GM12878 (cell line): Measurements from ENCODE around the gene MIR17HG. TPM values are rescaled to one million over a fixed set of nuclear protein-coding genes. Genes with fewer than 3 reads are reported as not detected.

ENCODE experiments used
- ATAC-seq: fragments of 200-7000 bp; cut with Tn5 transposase; 3 replicates; pipeline ENCODE4 v1.9.1; 2020; ENCODE audit warnings: mild to moderate bottlenecking, moderate library complexity
- BruUV-seq: library from RNA; stranded (reverse); fragments of 400-500 nt; replicated peaks from 2 replicates; lab custom pipeline; 2021; lab: Mats Ljungman, UMichigan
- CTCF ChIA-PET: fragments of 300-600 bp; sonication (Branson Sonifier 250); formaldehyde crosslinking; extraction: SDS; loops from one replicate; lab custom pipeline; 2021; ENCODE audit warnings: inconsistent platforms; lab: Yijun Ruan, JAX
- POLR2A ChIA-PET: fragments of 350-600 bp; formaldehyde crosslinking; extraction: SDS; loops from one replicate; lab custom pipeline; 2021; ENCODE audit warnings: inconsistent platforms; lab: Charles Lee
- RAD21 ChIA-PET: fragments of 300-600 bp; sonication (Branson Sonifier 250); formaldehyde crosslinking; loops from one replicate; lab custom pipeline; 2023; ENCODE audit warnings: antibody characterized with exemption; ENCODE audit not compliant: unreplicated experiment; lab: Charles Lee
- SMC1A ChIA-PET: fragments of 300-600 bp; sonication (Branson Sonifier 250); formaldehyde crosslinking; loops from one replicate; lab custom pipeline; 2023; ENCODE audit not compliant: unreplicated experiment, uncharacterized antibody; lab: Charles Lee
- DNase-seq: peaks from one replicate; pipeline ENCODE4 v3.0.0-alpha.2; 2011; ENCODE audit warnings: low read depth, low spot score
- FAIRE-seq: peaks from 3 replicates; lab custom pipeline; 2011; peaks lifted over from hg19 to GRCh38; lab: Jason Lieb, UNC
- H2AFZ ChIP-seq: 2 replicates; pipeline ENCODE4 v1.6.0; 2011; ENCODE audit warnings: low read depth, low read length, control low read depth; ENCODE audit not compliant: control insufficient read depth
- H3K27ac ChIP-seq: 2 replicates; pipeline ENCODE4 v1.5.1; 2011; ENCODE audit warnings: control low read depth; ENCODE audit not compliant: control insufficient read depth, insufficient read depth
- H3K27me3 ChIP-seq, 2 experiments: replicated peaks in 1 of 2; 2 replicates each; pipeline versions ENCODE4 v1.6.0 to v1.6.1; 2011; ENCODE audit warnings: low read length in 1 of 2; ENCODE audit not compliant: control insufficient read depth in 2 of 2, insufficient read depth in 2 of 2
- H3K36me3 ChIP-seq, 2 experiments: 2 replicates each; pipeline ENCODE4 v1.5.1; 2011; ENCODE audit warnings: low read length in 1 of 2; ENCODE audit not compliant: control insufficient read depth in 2 of 2, insufficient read depth in 2 of 2
- H3K4me1 ChIP-seq: 2 replicates; pipeline ENCODE4 v1.6.1; 2011; ENCODE audit warnings: mild to moderate bottlenecking, low read length, moderate library complexity, mixed read lengths; ENCODE audit not compliant: control insufficient read depth, insufficient read depth
- H3K4me2 ChIP-seq: 2 replicates; pipeline ENCODE4 v1.6.0; 2011; ENCODE audit warnings: control low read depth; ENCODE audit not compliant: control insufficient read depth, insufficient read depth
- H3K4me3 ChIP-seq: fragments of 200-600 bp; sonication (generic); 2 replicates; pipeline ENCODE4 v1.5.1; 2016
- H3K79me2 ChIP-seq: 2 replicates; pipeline ENCODE4 v1.6.0; 2011; ENCODE audit warnings: low read length; ENCODE audit not compliant: control insufficient read depth, insufficient read depth
- H3K9ac ChIP-seq: 2 replicates; pipeline ENCODE4 v1.8.0; 2011; ENCODE audit warnings: low read length, control low read depth, mixed read lengths; ENCODE audit not compliant: control insufficient read depth, insufficient read depth
- H3K9me3 ChIP-seq: replicated peaks from 3 replicates; pipeline ENCODE4 v1.5.1; 2011; ENCODE audit warnings: mild to moderate bottlenecking, low read length; ENCODE audit not compliant: control insufficient read depth, insufficient read depth
- H4K20me1 ChIP-seq: 2 replicates; pipeline ENCODE4 v1.6.0; 2011; ENCODE audit not compliant: control insufficient read depth, insufficient read depth
- CEBPB ChIP-seq, 2 experiments: fragments of 150-350 bp in 1 of 2; IDR thresholded peaks; 2 replicates each; pipeline ENCODE4 v1.6.1; 2012 to 2014; ENCODE audit warnings: low read depth in 2 of 2, low read length in 2 of 2, borderline replicate concordance in 1 of 2, inconsistent platforms in 1 of 2
- CHD2 ChIP-seq: IDR thresholded peaks from 2 replicates; pipeline ENCODE4 v1.6.1; 2011; ENCODE audit warnings: low read depth, low read length, improper control_type of control experiment, borderline replicate concordance
- PKNOX1 ChIP-seq: fragments of 450-650 bp; IDR thresholded peaks from 2 replicates; pipeline ENCODE4 v1.6.1; 2016; ENCODE audit warnings: mild to moderate bottlenecking
- POU2F2 ChIP-seq: IDR thresholded peaks from 3 replicates; pipeline ENCODE4 v1.6.1; 2011; ENCODE audit warnings: low read depth, mild to moderate bottlenecking, low read length, borderline replicate concordance
- RUNX3 ChIP-seq: IDR thresholded peaks from 2 replicates; pipeline ENCODE4 v1.6.1; 2012; ENCODE audit warnings: low read length, inconsistent platforms
- YY1 ChIP-seq: IDR thresholded peaks from 2 replicates; pipeline ENCODE4 v1.6.1; 2011; ENCODE audit warnings: low read depth, mild to moderate bottlenecking, low read length
- ZBTB11 ChIP-seq: fragments of 450-650 bp; formaldehyde crosslinking; IDR thresholded peaks from 2 replicates; pipeline ENCODE4 v1.5.0; 2022; ENCODE audit warnings: mild to moderate bottlenecking, missing genetic modification characterization
- ZBTB40 ChIP-seq: fragments of 450-650 bp; IDR thresholded peaks from 2 replicates; pipeline ENCODE4 v1.6.1; 2016; ENCODE audit warnings: mild to moderate bottlenecking, moderate library complexity, borderline replicate concordance
- ZNF384 ChIP-seq: IDR thresholded peaks from 2 replicates; pipeline ENCODE4 v1.6.1; 2012; ENCODE audit warnings: low read depth, mild to moderate bottlenecking, low read length, improper control_type of control experiment, borderline replicate concordance
- whole genome bisulfite sequencing: methylation state at CpG from one replicate; pipeline ENCODE4 v1.1.6; 2016; ENCODE audit warnings: low lambda C conversion rate; ENCODE audit not compliant: insufficient replicate concordance, insufficient coverage; ENCODE audit errors: missing lambda C conversion rate; 5-methylcytosine and 5-hydroxymethylcytosine counted together
- in situ Hi-C: fragments of 300-500 bp; cut with MboI; formaldehyde crosslinking; loops from 9 replicates; pipeline ENCODE4 v1.14.3; 2018; ENCODE audit warnings: mixed read lengths
- intact Hi-C: fragments of 100-400 bp; cut with micrococcal nuclease; formaldehyde crosslinking; loops from one replicate; pipeline ENCODE4 v1.14.2; 2022; ENCODE audit not compliant: unreplicated experiment
- polyA plus RNA-seq, 11 experiments: library from polyadenylated mRNA; depleted of rRNA in 4 of 11; unstranded in 6 of 11; stranded (reverse) in 5 of 11; fragments of >200 nt; fragmentation: Nextera tagmentation in 4 of 11; fragmentation: Illumina TruSeq in 1 of 11; extraction: Ambion mirVana in 4 of 11; extraction: Trizol in 1 of 11; gene quantifications; 1 replicate in 1 of 11; 2 replicates in 10 of 11; pipeline versions ENCODE4 v1.2.1 to v1.2.3, GENCODE V29; 2011 to 2016; ENCODE audit warnings: inconsistent platforms in 2 of 11, missing spikeins in 2 of 11, low read depth in 1 of 11
- total RNA-seq, 4 experiments: library from RNA; depleted of rRNA in 3 of 4; stranded (reverse); fragments of >200 nt in 3 of 4; fragmentation: Illumina TruSeq in 1 of 4; extraction: Trizol in 1 of 4; gene quantifications; 2 replicates each; pipeline versions ENCODE4 v1.2.1 to v1.2.3, GENCODE V29; 2013 to 2021
- TF ChIP-seq, protein P1 (sequence below): fragments of 450-650 bp; IDR thresholded peaks from 2 replicates; pipeline ENCODE4 v1.6.1; 2014; ENCODE audit warnings: mild to moderate bottlenecking

MIR17HG gene
- total and polyA plus RNA-seq, 10 of the 15 experiments (the other 5 are each of a cell fraction or from before 2014, with no cell fraction given), result 4.4 to 37.7 (median 15.1) TPM

DNA sequence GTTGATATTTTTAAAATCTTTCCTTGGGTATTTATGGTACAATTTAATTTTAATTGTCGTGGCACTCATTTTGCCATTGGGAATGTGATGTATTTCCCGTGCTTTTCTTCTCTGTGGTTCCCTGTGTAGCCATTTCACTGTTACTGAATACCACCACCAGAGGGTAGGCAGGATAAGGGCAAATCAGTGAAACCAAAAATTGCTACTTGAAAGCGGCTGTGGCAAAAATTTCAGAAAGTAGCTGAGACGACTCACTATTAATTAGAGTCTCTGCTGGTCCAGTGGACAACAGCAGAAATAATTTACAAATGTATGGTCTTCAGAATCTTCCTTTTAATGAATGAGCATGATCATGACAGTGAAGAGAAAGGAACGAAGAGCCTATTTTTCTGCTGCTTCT is 34.4 kb upstream of the MIR17HG start (continued):
- TF ChIP-seq PKNOX1 (no peak), YY1 (peak; percentile 69), CHD2 (no peak), ZBTB40 (no peak), POU2F2 (no peak), RUNX3 (peak; percentile 65)

- Histone ChIP-seq H2AFZ (peak overlapping the region; percentile 48), H3K9me3 (no peaks in the 10 kb centered on the region), H3K4me1 (peaks cover 4% of the 10 kb centered on the region), H3K27ac (no peak overlapping the region; the same call in 1 of the 2 replicates), H3K36me3 (no peaks in the 10 kb centered on the region), H4K20me1 (no peaks in the 10 kb centered on the region), H3K4me2 (peak overlapping the region; percentile 87), H3K27me3 (no peaks in the 10 kb centered on the region), H3K9ac (peak overlapping the region; percentile 15; the same call in 1 of the 2 replicates), H3K4me3 (0 out of 2 replicates have a peak overlapping the region, but pooled peaks have one; percentile 26), H3K79me2 (no peaks in the 10 kb centered on the region)
- intact Hi-C loops (loop anchor here (1.0 kb wide), 2 partner anchors 36 to 93 kb away; no protein-coding TSS in a partner anchor), in situ Hi-C loops (no loop called here)
- FAIRE-seq (no peak), ATAC-seq (peak; percentile 81), DNase-seq (no peak)
- ChIA-PET SMC1A (interaction anchor here (0.6 to 7.9 kb wide), 28 partner anchors 9 to 414 kb away, joined by 3 to 73 read pairs (median 5); partner anchors contain the start of genes GPC5 and MIR17HG), RAD21 (interaction anchor here (0.9 to 5.7 kb wide), 19 partner anchors 8 to 95 kb away, joined by 3 to 72 read pairs (median 7); partner anchors contain the start of gene MIR17HG), CTCF (interaction anchor here (0.7 to 7.6 kb wide), 26 partner anchors 8 to 1142 kb away, joined by 3 to 111 read pairs (median 6); partner anchors contain the start of gene MIR17HG), POLR2A (interaction anchor here (0.6 to 2.8 kb wide), 6 partner anchors 12 to 45 kb away, joined by 3 to 12 read pairs (median 4); partner anchors contain the start of gene MIR17HG)
- WGBS, result 13% methylated on average over 4 of the region's 4 CpGs
- BruUV-seq, result no TSS peak
- TF ChIP-seq CEBPB (IDR thresholded peaks at IDR 0.05; ENCODE audit: borderline replicate concordance in 1 of 2, low read depth in 2 of 2, low read length in 2 of 2) (no peak), ZNF384 (no peak), ZBTB11 (CRISPR knock-in tag) (no peak)
- TF ChIP-seq, protein P1, sequence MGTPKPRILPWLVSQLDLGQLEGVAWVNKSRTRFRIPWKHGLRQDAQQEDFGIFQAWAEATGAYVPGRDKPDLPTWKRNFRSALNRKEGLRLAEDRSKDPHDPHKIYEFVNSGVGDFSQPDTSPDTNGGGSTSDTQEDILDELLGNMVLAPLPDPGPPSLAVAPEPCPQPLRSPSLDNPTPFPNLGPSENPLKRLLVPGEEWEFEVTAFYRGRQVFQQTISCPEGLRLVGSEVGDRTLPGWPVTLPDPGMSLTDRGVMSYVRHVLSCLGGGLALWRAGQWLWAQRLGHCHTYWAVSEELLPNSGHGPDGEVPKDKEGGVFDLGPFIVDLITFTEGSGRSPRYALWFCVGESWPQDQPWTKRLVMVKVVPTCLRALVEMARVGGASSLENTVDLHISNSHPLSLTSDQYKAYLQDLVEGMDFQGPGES, result no peak
- TF ChIP-seq, all 136 proteins: peak for 0
These were observed 33.9 kb upstream of the MIR17HG start for GRCh38 chr13:91313581-91313980.
